CD4-positive, alpha-beta T cell treated with Interferon gamma for 1 hour (primary cell): Measurements from ENCODE around the gene RNF169.
A peak's percentile ranks its signal among the peaks of the same experiment; 100 is the strongest.

ENCODE experiments used
- DNase-seq: peaks from one replicate; pipeline ENCODE4 v3.0.0-alpha.2; 2020

Gene RNF169

GRCh38 chr11:74748211-74749126 lies at the start of gene RNF169:
Gene RNF169, plus strand, starts transcription at chr11:74748849. Its CDS starts 32 bp downstream, at chr11:74748881.
- DNase-seq = peak; percentile 91

DNA sequence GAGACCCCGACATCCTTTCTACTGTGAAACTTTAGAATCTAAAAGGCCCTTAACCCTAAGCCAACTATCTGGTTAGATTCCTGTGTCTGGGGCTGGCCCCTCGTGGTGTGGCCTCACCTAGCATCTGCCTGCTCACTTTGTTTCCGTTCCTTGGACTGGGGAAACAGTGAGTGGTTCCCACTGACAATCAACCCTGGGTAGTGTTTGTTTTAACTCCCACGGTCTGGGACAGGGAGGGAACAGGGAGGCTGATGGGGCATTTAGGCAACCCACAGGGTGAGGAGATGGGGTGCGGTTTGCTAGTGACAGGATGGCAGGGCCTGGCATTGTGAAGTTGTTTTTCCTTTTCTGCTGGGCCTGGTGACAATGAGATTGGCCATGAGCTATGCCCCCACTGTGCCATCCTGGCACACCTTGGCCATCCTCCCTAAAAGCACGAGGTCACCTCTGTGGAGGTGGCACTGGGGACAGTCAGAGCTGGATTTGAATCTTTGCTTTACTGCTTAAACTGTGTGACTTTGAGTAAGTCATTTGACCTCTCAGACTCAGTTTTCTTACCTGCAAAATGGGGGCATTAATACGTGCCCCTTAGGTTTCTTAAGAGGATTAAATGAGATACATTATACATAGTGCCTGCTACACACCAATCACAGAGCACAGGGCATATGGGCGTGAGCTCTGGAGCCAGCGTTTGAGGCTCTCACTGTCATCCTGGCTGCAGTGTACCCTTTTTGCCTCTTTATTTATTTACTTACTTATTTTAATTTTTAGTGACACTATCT lies 48.8 kb upstream of the RNF169 start:
- no peak for DNase-seq

DNA sequence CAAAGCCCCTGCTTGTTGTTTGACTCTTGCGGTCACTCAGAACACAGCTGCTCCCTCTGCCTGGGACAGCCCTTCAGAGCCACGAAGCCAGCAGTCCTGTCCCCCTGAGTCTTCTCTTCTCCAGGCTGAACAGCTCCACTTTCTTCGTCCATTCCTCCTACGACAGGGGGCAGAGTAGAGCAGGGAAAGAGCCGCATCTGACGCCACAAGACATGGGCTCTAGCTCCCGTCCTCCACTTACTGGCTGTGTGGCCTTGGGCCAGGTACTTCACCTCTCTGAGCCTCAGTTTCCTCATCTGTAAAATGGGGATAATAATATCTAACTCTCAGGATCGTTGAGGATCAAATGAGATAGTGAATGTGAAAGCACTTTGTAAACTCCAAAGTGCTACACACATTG lies 47.3 kb upstream of the RNF169 start:
- DNase-seq = no peak

- peak; percentile 22 for DNase-seq
Observed at GRCh38 chr11:74702383-74703007, 46.2 kb upstream of the RNF169 start.

DNA sequence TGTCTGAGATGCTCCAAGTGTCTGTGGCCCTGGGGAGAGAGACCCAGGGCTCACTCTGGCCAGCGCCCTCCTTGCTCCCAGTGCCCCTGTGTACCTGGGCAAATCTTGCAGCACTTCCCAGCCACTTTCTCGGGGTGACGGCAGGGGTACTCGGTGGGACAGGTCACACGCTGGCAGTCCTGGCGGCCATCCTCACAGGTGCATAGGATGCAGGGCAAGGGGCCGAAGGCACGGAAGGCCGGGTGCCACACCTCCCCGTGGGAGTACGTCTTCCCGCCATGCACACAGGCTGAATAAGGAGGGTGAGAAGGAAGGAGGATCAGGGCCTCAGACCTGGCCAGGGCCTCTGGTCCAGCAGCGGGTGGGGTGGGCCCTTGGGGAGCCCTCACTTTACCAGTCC lies 45.4 kb upstream of the RNF169 start:
- no peak for DNase-seq

GRCh38 chr11:74707182-74707581 lies 41.5 kb upstream of the RNF169 start:
- no peak for DNase-seq

DNA sequence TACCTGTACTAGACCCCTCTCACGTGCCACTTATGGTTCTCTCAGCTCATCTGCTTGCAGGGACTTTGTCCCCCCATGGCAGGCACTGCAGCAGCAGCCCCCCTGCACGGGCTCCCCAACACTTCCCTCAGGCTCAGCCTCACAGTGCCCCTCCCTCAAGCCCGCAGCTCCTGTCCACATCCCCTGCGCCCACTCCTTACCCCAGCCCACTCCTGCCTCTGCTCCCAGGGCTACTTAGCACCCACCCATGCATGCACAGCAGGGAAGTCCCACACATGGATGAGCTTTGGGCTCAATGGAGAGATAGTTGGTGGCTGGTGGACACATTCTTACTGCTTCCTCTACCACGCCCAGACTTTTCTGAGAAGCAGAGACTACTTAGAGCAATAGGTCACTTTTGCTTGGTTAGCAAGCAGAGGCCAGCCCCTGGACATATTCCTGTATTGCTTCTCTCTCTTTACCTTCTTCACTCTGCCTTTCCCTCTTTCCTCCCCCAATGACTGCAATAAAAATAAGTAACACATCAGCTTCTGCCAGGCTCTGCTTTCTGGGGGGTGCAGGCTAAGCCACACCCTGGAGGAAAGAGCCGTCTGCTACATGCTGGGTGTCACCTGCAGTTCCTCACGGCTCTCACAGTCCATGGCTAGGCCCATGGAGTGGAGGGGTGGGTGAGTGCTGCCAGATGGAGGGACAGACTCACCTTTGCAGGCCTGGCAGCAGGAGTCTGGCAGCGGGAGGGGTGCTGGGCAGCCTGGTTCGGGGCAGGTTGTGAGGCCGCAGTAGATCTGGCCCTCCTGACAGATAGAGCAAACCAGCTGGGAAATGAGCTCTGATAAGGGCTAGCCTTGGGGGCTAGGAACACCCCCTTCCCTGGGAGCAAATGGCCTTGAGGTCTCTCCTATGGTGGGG lies 40.8 kb upstream of the RNF169 start:
- DNase-seq = no peak

- DNase-seq = no peak
Observed at GRCh38 chr11:74709175-74709574, 39.5 kb upstream of the RNF169 start.

DNA sequence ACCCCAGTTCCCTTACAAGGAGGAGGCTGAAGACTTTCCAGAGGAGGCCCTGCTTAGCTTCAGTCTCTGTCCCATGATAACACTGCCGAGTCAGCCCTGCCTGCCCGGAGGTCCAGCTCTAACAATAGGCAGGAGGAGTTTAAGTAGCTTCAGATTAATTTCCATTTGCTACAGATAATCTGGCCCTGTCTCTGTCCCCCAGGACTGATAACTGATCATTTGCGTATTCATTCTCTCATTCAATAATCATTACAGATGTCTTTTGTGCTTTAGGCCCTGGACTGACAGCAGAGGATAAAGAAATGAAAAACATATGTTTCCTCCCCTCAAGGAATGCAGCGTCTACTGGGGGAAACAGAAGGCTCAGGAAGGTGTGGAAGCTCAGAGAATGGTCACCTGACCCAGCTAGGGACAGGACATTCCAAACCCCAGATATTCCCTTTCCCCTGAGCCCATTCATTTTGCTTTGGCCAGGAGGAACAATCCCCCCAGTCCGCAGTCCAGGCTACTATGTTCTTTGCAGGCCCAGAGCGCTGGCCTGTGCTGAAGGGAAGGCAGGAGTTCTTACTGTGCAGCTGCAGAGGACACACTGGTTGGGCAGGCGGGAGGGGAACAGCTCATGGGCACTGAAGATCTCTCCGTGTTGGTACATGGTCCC lies 38.2 kb upstream of the RNF169 start:
- no peak for DNase-seq

DNA sequence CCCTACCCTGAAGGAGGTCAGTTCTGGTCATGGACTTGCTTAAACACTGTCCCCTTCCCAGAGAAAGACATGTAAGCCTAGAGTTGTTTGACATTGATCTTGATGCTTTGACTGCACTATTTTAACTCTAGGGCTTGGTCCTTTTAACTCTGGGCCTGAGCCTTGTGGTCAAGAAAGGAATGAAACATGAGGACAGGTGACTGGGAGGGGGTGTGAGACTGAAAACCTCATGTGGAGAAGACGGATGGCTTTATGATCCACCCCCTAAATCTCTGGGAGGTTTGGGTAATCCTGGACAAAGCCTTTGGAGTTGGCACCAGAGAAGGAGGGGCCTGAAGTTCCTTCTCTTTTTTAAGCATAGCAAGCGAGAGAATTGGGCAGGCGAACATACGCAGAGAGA lies 35.0 kb upstream of the RNF169 start:
- no peak for DNase-seq

GRCh38 chr11:74714904-74715303 lies 33.7 kb upstream of the RNF169 start:
- no peak for DNase-seq

DNA sequence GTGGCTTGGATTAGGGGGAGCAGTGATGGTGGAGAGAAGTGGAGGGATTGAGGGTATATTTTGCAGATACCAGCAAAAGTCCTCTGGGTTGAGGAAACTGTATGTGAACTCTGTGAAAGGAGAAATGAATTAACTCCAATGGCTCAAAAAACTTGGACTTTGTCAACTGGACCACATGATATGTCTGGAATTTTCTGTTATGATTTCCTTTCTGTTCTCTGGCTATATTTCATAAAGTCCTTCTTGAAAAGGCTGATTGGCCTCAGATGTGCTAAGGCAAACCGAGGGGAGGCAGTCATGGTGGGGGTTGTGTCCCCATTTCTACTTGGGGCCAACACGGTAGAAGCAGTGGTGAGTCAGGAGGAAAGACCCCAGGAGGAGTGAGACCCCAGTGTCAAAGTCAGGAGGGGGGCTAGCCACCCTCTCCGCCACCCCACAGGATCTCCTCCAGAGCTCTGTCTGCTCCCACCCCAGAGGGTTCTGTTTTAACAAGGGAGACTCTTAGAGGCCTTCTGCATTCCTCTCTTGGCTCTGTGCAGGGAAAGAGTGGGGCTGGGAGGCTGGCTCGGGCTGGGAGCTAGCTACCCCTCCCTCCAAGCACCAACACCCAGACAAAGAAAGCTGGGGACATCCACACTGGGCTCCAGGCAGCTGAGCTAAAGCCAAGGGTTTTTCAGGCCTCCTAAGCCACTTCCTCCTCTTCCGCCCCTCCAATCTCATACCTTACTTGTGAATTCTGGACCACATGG lies 31.3 kb upstream of the RNF169 start:
- DNase-seq = no peak

- no peak for DNase-seq
Observed at GRCh38 chr11:74719011-74719410, 29.6 kb upstream of the RNF169 start.

DNA sequence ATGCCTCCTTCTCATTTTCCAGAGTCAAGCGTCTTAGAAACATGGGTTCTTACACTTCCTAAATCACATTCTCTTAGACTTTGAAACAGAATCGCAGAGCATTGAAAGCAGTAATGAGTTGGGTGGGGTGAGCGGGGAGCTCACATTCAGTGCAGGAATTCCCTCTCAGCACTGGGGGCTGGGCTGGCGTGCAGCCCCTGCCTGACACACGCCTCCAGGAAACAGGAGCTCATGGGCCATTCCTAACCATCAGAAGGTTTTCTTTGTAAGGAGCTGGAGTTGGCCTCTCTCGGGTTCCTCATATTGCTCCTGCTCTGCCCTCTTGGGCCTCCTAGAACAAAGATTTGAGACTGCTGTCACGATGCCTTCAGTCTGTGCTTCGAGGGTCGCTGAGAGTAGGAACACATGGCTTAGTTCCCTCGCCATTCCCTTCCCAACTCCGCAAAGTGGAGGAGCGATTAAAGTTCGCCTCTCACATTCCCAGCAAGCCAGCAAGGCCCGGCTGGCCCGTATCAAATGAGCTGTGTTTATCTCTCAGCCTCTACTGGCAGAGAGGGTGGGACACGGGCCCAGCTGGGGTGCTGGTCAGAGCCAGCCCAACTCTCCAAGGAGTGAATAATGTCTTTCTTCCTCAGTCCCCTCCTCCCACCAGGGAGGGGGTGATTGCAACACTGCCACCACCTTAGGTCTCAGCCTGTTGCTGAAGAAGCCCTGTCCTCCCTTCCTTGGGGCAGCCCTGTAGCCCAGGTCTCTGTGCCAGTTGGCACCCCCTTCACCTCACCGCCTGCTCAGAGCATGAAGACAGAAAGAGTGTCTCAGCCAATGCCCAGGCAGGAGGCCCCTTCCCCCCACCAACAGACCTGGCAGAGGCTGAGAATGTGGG lies 27.8 kb upstream of the RNF169 start:
- no peak for DNase-seq

DNA sequence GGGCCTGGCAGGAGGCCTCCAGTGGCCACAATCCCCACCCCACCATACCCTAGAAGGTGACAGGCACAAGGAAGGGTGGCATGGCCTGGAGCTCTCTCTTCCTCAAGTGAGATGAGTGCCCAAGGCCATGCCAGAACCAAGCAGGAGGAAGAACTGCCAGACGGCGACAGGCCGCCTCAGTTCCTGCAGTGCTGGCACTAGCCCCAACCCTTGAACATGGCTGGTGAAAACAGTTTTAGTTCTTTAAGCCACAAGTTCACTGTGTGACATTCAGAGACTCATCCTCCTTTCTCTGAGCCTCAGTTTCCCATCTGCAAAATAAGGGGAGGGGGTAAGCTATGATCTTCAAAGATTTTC lies 27.2 kb upstream of the RNF169 start:
- no peak for DNase-seq

- no peak for DNase-seq
Observed at GRCh38 chr11:74723511-74723910, 25.1 kb upstream of the RNF169 start.

DNA sequence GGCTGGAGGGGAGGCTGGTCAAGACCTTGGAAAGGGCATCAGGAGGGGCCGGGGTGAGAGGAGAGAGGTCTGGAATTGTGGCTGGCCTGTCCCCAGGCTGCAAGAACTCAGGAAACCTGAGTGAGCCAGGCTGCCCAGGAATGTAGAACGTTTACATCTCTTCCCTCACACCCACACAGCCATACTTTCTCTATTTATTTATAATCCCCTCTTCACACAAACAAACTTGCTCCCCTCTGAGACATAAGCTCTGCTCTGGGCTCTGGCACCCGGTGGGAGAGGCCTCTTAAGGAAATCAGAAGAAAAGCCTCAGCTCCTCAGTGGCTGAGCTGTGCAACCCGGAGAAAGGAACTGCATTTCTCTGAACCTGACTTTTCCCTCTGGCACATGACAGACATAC lies 22.9 kb upstream of the RNF169 start:
- DNase-seq = no peak

DNA sequence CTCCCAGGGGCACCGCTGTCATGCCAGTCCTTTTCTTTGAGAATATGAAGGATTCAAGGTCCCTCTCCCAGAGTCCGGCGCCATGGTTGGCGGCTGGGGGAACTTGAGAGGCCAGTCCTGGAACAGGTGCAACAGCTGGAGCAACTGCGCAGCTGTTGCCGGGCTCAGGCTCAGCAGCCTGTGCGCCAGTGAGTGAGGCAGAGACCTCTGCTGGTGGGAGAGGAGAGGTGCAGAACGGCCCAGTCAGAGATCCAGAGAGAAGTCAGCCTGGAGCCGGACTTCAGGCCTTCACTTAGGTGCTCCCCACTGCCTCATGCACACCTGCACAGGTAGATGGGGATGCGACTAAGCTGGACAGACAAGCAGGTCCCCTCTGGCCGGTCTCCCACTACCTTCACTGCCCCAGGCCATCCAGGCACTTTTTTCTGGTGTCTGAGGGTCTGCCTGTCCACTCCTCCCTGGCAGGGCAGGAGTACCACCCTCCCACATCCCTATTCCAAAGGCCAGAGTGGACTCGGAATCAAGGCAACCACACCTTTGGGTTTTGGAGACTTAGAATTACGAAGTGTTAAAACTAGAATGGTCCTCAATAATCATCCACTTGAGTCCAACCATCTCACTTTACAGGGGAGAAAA lies 22.0 kb upstream of the RNF169 start:
- DNase-seq = peak; percentile 49

- no peak for DNase-seq
Observed at GRCh38 chr11:74729397-74729796, 19.3 kb upstream of the RNF169 start.
